PC-3 (cell line): ENCODE measurements around the gene MAD1L1. TPM values are rescaled to one million over a fixed set of nuclear protein-coding genes. Genes with fewer than 3 reads are reported as not detected.

Source experiments
- ATAC-seq: fragments of 200-7000 bp; cut with Tn5 transposase; 2 replicates; pipeline ENCODE4 v1.9.1; 2020; ENCODE audit warnings: mild to moderate bottlenecking, moderate library complexity
- BruUV-seq: library from RNA; stranded (reverse); fragments of 400-500 nt; replicated peaks from 2 replicates; lab custom pipeline; 2021; lab: Mats Ljungman, UMichigan
- CTCF ChIA-PET: fragments of 300-600 bp; sonication (Branson Sonifier 250); formaldehyde crosslinking; loops from one replicate; lab custom pipeline; 2022; ENCODE audit warnings: antibody characterized with exemption; lab: Charles Lee
- POLR2A ChIA-PET: fragments of 300-600 bp; sonication (Branson Sonifier 250); formaldehyde crosslinking; loops from one replicate; lab custom pipeline; 2022; ENCODE audit warnings: antibody characterized with exemption; ENCODE audit not compliant: unreplicated experiment; lab: Charles Lee
- DNase-seq: peaks from one replicate; pipeline ENCODE4 v3.0.0-alpha.2; 2015
- H2AFZ ChIP-seq: fragments of 300-600 bp; sonication (generic); 2 replicates; pipeline ENCODE4 v1.6.0; 2016; ENCODE audit warnings: antibody characterized with exemption, low read length
- H3F3A ChIP-seq: fragments of 300-600 bp; sonication (generic); one replicate; pipeline ENCODE4 v1.6.0; 2017; ENCODE audit warnings: antibody characterized with exemption, low read length, control low read depth, mild to moderate bottlenecking; ENCODE audit not compliant: unreplicated experiment
- H3K27ac ChIP-seq: fragments of 300-600 bp; sonication (generic); 2 replicates; pipeline ENCODE4 v1.5.1; 2016; ENCODE audit warnings: mild to moderate bottlenecking, low read length
- H3K27me3 ChIP-seq: fragments of 300-600 bp; sonication (generic); 2 replicates; pipeline ENCODE4 v1.6.1; 2016; ENCODE audit warnings: low read length, mixed read lengths
- H3K36me3 ChIP-seq: fragments of 300-600 bp; sonication (generic); 2 replicates; pipeline ENCODE4 v1.6.1; 2016; ENCODE audit warnings: low read depth, mixed run types, low read length, mixed read lengths
- H3K4me1 ChIP-seq: fragments of 300-600 bp; sonication (generic); 2 replicates; pipeline ENCODE4 v1.5.1; 2016; ENCODE audit warnings: low read length; ENCODE audit not compliant: insufficient read depth
- H3K4me2 ChIP-seq: fragments of 300-600 bp; sonication (generic); 2 replicates; pipeline ENCODE4 v1.6.0; 2016; ENCODE audit warnings: low read length
- H3K4me3 ChIP-seq: fragments of 300-600 bp; sonication (generic); 2 replicates; pipeline ENCODE4 v1.5.1; 2016; ENCODE audit warnings: mild to moderate bottlenecking, low read length, mixed read lengths
- H3K79me2 ChIP-seq: fragments of 300-600 bp; sonication (generic); 2 replicates; pipeline ENCODE4 v1.6.1; 2017; ENCODE audit warnings: low read length, mixed read lengths
- H3K9ac ChIP-seq: fragments of 300-600 bp; sonication (generic); 2 replicates; pipeline ENCODE4 v1.6.0; 2016; ENCODE audit warnings: mild to moderate bottlenecking, low read length
- H3K9me2 ChIP-seq: fragments of 300-600 bp; sonication (generic); replicated peaks from 2 replicates; pipeline ENCODE4 v1.6.1; 2016; ENCODE audit warnings: mixed run types, low read length, mixed read lengths
- H3K9me3 ChIP-seq: fragments of 300-600 bp; sonication (generic); 2 replicates; pipeline ENCODE4 v1.6.1; 2016; ENCODE audit warnings: low read length, mixed read lengths
- H4K20me1 ChIP-seq: fragments of 300-600 bp; sonication (generic); 2 replicates; pipeline ENCODE4 v1.6.1; 2016; ENCODE audit warnings: low read length, mixed read lengths
- EZH2 ChIP-seq: fragments of 300-600 bp; sonication (generic); IDR thresholded peaks from one replicate; pipeline ENCODE4 v1.6.1; 2017; ENCODE audit warnings: antibody characterized with exemption, mild to moderate bottlenecking, low read length; ENCODE audit not compliant: unreplicated experiment
- EZH2phosphoT487 ChIP-seq: fragments of 300-600 bp; sonication (generic); IDR thresholded peaks from 2 replicates; pipeline ENCODE4 v1.6.1; 2018; ENCODE audit warnings: mild to moderate bottlenecking, antibody characterized with exemption, low read length, borderline replicate concordance
- intact Hi-C: fragments of 100-400 bp; cut with micrococcal nuclease; formaldehyde crosslinking; loops from 2 replicates; pipeline ENCODE4 v1.9.0; 2023
- total RNA-seq: library from RNA; depleted of rRNA; stranded (reverse); fragments of >200 nt; gene quantifications from 2 replicates; pipeline ENCODE4 v1.2.3, GENCODE V29; 2014
- TF ChIP-seq, protein P1 (sequence below): fragments of 300-600 bp; sonication (generic); conservative IDR thresholded peaks from 2 replicates; pipeline ENCODE4 v1.5.1; 2017; ENCODE audit warnings: antibody characterized with exemption, low read depth, mild to moderate bottlenecking, low read length

The MAD1L1 gene
- total RNA-seq, 1 experiment from 2014 or later: 88.4 TPM

DNA sequence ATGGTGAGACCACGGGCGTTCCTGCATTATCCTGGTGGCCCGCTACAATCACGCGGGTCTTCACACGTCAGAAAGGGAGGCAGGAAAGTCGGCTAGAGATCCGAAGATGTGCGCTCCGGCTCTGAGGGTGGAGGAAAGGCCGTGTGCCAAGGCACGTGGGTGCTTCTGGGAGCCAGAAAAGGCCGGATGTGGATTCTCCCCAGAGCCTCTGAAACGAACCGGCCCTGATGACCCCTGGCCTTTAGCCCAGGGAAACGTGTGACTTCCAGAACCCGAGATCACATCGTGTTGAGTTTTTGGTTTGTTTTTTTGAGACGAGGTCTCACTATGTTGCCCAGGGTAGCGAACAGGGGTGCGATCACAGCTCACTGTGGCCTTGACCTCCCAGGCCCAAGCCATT is 318.4 kb downstream of the MAD1L1 start:
- H3K4me1 ChIP-seq: no peaks in the 10 kb centered on the region
- H3K27me3 ChIP-seq: no peaks in the 10 kb centered on the region
- H2AFZ ChIP-seq: no peak overlapping the region
- H3K36me3 ChIP-seq: no peaks in the 10 kb centered on the region
- no peaks in the 10 kb centered on the region for H3K9me3 ChIP-seq
- no peak overlapping the region for H3K4me2 ChIP-seq
- H3F3A ChIP-seq: no peaks in the 10 kb centered on the region
- POLR2A ChIA-PET: no interaction called here
- TF ChIP-seq EZH2 (no peak), EZH2phosphoT487 (no peak)
- TF ChIP-seq, protein P1, sequence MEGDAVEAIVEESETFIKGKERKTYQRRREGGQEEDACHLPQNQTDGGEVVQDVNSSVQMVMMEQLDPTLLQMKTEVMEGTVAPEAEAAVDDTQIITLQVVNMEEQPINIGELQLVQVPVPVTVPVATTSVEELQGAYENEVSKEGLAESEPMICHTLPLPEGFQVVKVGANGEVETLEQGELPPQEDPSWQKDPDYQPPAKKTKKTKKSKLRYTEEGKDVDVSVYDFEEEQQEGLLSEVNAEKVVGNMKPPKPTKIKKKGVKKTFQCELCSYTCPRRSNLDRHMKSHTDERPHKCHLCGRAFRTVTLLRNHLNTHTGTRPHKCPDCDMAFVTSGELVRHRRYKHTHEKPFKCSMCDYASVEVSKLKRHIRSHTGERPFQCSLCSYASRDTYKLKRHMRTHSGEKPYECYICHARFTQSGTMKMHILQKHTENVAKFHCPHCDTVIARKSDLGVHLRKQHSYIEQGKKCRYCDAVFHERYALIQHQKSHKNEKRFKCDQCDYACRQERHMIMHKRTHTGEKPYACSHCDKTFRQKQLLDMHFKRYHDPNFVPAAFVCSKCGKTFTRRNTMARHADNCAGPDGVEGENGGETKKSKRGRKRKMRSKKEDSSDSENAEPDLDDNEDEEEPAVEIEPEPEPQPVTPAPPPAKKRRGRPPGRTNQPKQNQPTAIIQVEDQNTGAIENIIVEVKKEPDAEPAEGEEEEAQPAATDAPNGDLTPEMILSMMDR: no peak
- CTCF ChIA-PET: no interaction called here
- H3K79me2 ChIP-seq: no peaks in the 10 kb centered on the region
- intact Hi-C loops: no loop called here
- ATAC-seq (no peak), DNase-seq (no peak)
- H3K4me3 ChIP-seq: no peak overlapping the region
- H3K27ac ChIP-seq: no peak overlapping the region
- no TSS peak for BruUV-seq
- H3K9me2 ChIP-seq: no peaks in the 10 kb centered on the region
- no peak overlapping the region for H3K9ac ChIP-seq
- no peaks in the 10 kb centered on the region for H4K20me1 ChIP-seq

DNA sequence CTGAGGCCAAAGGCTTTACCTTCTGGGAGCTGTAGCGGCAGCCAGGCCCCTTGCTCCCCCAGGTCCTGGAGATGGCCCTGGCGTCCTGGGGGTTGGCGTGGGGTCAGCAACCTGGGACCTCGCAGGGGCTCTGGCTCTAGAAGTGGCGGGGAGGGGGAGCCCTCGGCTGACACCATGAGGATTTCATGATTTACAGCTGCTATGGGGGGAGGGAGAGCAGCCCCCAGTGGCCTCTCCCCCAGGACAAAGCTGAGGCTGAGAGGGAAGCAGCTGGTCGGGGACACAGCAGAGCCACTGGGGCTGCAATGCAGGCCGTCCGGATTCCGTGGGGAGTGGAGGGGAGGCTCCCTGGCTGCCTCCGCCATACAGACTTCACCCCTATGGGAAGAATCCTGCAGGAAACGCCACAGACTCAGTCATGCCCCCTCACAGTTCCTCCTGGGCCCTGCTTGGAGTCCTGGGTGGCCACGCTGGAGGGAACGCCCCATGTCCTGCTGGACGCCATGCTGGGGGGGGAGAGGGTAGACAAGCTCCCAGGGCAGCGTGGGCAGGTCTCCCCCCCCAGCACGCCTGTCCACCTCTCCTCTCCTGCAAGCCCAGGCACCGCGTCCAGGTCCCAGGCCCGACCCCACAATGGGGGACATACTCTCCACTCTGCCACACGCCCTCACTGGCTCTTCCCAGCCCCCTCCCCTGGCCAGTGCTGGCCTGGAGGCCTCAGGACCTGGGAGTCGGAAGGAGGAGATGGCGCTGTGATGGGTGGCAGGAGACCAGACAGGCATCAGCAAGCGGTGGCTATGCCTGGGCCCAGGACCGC is 319.1 kb downstream of the MAD1L1 start:
- BruUV-seq: no TSS peak
- H4K20me1 ChIP-seq: no peaks in the 10 kb centered on the region
- no peaks in the 10 kb centered on the region for H3F3A ChIP-seq
- H3K9me3 ChIP-seq: no peaks in the 10 kb centered on the region
- no peak overlapping the region for H3K9ac ChIP-seq
- no peak overlapping the region for H3K4me2 ChIP-seq
- CTCF ChIA-PET: no interaction called here
- no peaks in the 10 kb centered on the region for H3K4me1 ChIP-seq
- no peaks in the 10 kb centered on the region for H3K79me2 ChIP-seq
- no peaks in the 10 kb centered on the region for H3K36me3 ChIP-seq
- no peak for DNase-seq
- TF ChIP-seq, protein P1: no peak
- TF ChIP-seq EZH2: no peak
- TF ChIP-seq EZH2phosphoT487: no peak
- POLR2A ChIA-PET: no interaction called here
- H3K4me3 ChIP-seq: no peak overlapping the region
- no peaks in the 10 kb centered on the region for H3K27me3 ChIP-seq
- no peak overlapping the region for H3K27ac ChIP-seq
- H3K9me2 ChIP-seq: no peaks in the 10 kb centered on the region
- intact Hi-C loops: no loop called here
- no peak for ATAC-seq
- H2AFZ ChIP-seq: no peak overlapping the region
